Progenitor cell of endocrine pancreas (in vitro differentiated cells): Measurements from ENCODE around the gene ETNK2. TPM values are rescaled to one million over a fixed set of nuclear protein-coding genes. Genes with fewer than 3 reads are reported as not detected.
A peak's percentile ranks its signal among the peaks of the same experiment; 100 is the strongest.
"Not testable (repeated sequence)": the region's sequence is repeated elsewhere in the genome, so short reads cannot be mapped to it uniquely, and the experiment has no call there.

Source experiments
- DNase-seq: peaks from one replicate; pipeline ENCODE4 v3.0.0; 2021; ENCODE audit warnings: low spot score; ENCODE audit not compliant: unreplicated experiment
- H3K27ac Mint-ChIP-seq: 2 replicates; pipeline ENCODE4 v1.8.0; 2021; ENCODE audit warnings: mild to moderate bottlenecking, moderate library complexity, mixed read lengths
- H3K27me3 Mint-ChIP-seq: 2 replicates; pipeline ENCODE4 v1.8.0; 2021; ENCODE audit warnings: mixed read lengths
- H3K36me3 Mint-ChIP-seq: 2 replicates; pipeline ENCODE4 v1.8.0; 2022; ENCODE audit warnings: mixed read lengths; ENCODE audit not compliant: insufficient read depth
- H3K4me1 Mint-ChIP-seq: 2 replicates; pipeline ENCODE4 v1.8.0; 2021; ENCODE audit warnings: low read depth, mixed read lengths
- H3K4me3 Mint-ChIP-seq: 2 replicates; pipeline ENCODE4 v1.8.0; 2021; ENCODE audit warnings: low read depth, mild to moderate bottlenecking, moderate library complexity, mixed read lengths
- H3K9me3 Mint-ChIP-seq: 2 replicates; pipeline ENCODE4 v1.8.0; 2021; ENCODE audit warnings: low read depth, mixed read lengths
- CTCF ChIP-seq: fragments of 200-600 bp; sonication (generic); IDR thresholded peaks from one replicate; pipeline ENCODE4 v1.5.0; 2021; ENCODE audit warnings: antibody characterized with exemption, mild to moderate bottlenecking; ENCODE audit not compliant: unreplicated experiment
- total RNA-seq: library from RNA; stranded (reverse); gene quantifications from 2 replicates; pipeline ENCODE4 v1.2.1, GENCODE V29; 2021

The ETNK2 gene
- total RNA-seq, 1 donor from 2014 or later: 22.6 TPM

GRCh38 chr1:204093781-204094180 lies 58.1 kb downstream of the ETNK2 start:
- peak overlapping the region; percentile 53 for H3K4me3 Mint-ChIP-seq
- peak overlapping the region; percentile 96 for H3K27ac Mint-ChIP-seq
- H3K9me3 Mint-ChIP-seq: no peaks in the 10 kb centered on the region
- no peak for TF ChIP-seq CTCF
- H3K4me1 Mint-ChIP-seq: peaks cover 60% of the 10 kb centered on the region
- H3K27me3 Mint-ChIP-seq: no peaks in the 10 kb centered on the region
- no peak for DNase-seq
- no peaks in the 10 kb centered on the region for H3K36me3 Mint-ChIP-seq

GRCh38 chr1:204093421-204093717 lies 58.5 kb downstream of the ETNK2 start:
- peak overlapping the region; percentile 96 for H3K27ac Mint-ChIP-seq

GRCh38 chr1:204092632-204093420 lies 59.0 kb downstream of the ETNK2 start:
- H3K4me3 Mint-ChIP-seq: peak overlapping the region; percentile 8
- no peak for TF ChIP-seq CTCF
- H3K9me3 Mint-ChIP-seq: no peaks in the 10 kb centered on the region
- H3K4me1 Mint-ChIP-seq: peaks cover 65% of the 10 kb centered on the region
- no peaks in the 10 kb centered on the region for H3K36me3 Mint-ChIP-seq
- peak overlapping the region; percentile 96 for H3K27ac Mint-ChIP-seq
- DNase-seq: no peak
- no peaks in the 10 kb centered on the region for H3K27me3 Mint-ChIP-seq

More at GRCh38 chr1:204093421-204093717, 58.5 kb downstream of the ETNK2 start:
- no peaks in the 10 kb centered on the region for H3K27me3 Mint-ChIP-seq
- H3K4me1 Mint-ChIP-seq: peaks cover 62% of the 10 kb centered on the region
- no peaks in the 10 kb centered on the region for H3K9me3 Mint-ChIP-seq
- no peak for DNase-seq
- TF ChIP-seq CTCF: no peak
- H3K36me3 Mint-ChIP-seq: no peaks in the 10 kb centered on the region
- H3K4me3 Mint-ChIP-seq: no peak overlapping the region

GRCh38 chr1:204091787-204092312 lies 60.0 kb downstream of the ETNK2 start:
- Mint-ChIP-seq H3K4me1 (peaks cover 63% of the 10 kb centered on the region), H3K27me3 (no peaks in the 10 kb centered on the region), H3K4me3 (no peak overlapping the region), H3K36me3 (no peaks in the 10 kb centered on the region), H3K27ac (peak overlapping the region; percentile 78), H3K9me3 (no peaks in the 10 kb centered on the region)
- no peak for DNase-seq
- TF ChIP-seq CTCF: no peak

GRCh38 chr1:204091066-204091465 lies 60.8 kb downstream of the ETNK2 start:
- Mint-ChIP-seq H3K27me3 (no peaks in the 10 kb centered on the region), H3K4me1 (peaks cover 61% of the 10 kb centered on the region), H3K4me3 (no peak overlapping the region), H3K36me3 (no peaks in the 10 kb centered on the region), H3K27ac (peak overlapping the region; percentile 78), H3K9me3 (no peaks in the 10 kb centered on the region)
- no peak for DNase-seq
- TF ChIP-seq CTCF: no peak

- not testable (repeated sequence) for H3K27me3 Mint-ChIP-seq, H3K27ac Mint-ChIP-seq, H3K4me3 Mint-ChIP-seq, H3K36me3 Mint-ChIP-seq, H3K9me3 Mint-ChIP-seq, DNase-seq
- H3K4me1 Mint-ChIP-seq: peaks cover 56% of the 10 kb centered on the region
These were observed 61.7 kb downstream of the ETNK2 start for GRCh38 chr1:204090132-204090531.
